GM12891 (cell line): ENCODE results near the gene MX1.

ENCODE experiments used
- DNase-seq: peaks from one replicate; pipeline ENCODE4 v3.0.0; 2011; ENCODE audit warnings: low spot score; ENCODE audit not compliant: insufficient read length
- FAIRE-seq: peaks from 2 replicates; lab custom pipeline; 2011; peaks lifted over from hg19 to GRCh38; lab: Jason Lieb, UNC
- PAX5 ChIP-seq: IDR thresholded peaks from 2 replicates; pipeline ENCODE4 v1.6.1; 2011; ENCODE audit warnings: low read length, moderate library complexity, mild to moderate bottlenecking; ENCODE audit not compliant: insufficient read depth, severe bottlenecking
- POLR2A ChIP-seq: IDR thresholded peaks from 2 replicates; pipeline ENCODE4 v1.6.1; 2011; ENCODE audit warnings: low read depth, low read length, control low read depth
- POLR2AphosphoS5 ChIP-seq: IDR thresholded peaks from 2 replicates; pipeline ENCODE4 v1.6.1; 2011; ENCODE audit warnings: low read depth, low read length, control low read depth
- POU2F2 ChIP-seq: IDR thresholded peaks from 2 replicates; pipeline ENCODE4 v1.6.1; 2011; ENCODE audit warnings: low read depth, mild to moderate bottlenecking, control low read depth, low read length, moderate library complexity
- SPI1 ChIP-seq: IDR thresholded peaks from 2 replicates; pipeline ENCODE4 v1.6.1; 2011; ENCODE audit warnings: low read depth, low read length, control low read depth
- TAF1 ChIP-seq: IDR thresholded peaks from 2 replicates; pipeline ENCODE4 v1.6.1; 2011; ENCODE audit warnings: low read depth, low read length, control low read depth

Gene MX1

GRCh38 chr21:41483973-41484372 lies 57.9 kb downstream of the MX1 start:
- no peak for FAIRE-seq
- DNase-seq = no peak
- no peak for TF ChIP-seq TAF1
- no peak for TF ChIP-seq PAX5
- TF ChIP-seq POLR2A = no peak
- no peak for TF ChIP-seq SPI1

- no peak for FAIRE-seq
- no peak for DNase-seq
- TF ChIP-seq TAF1 = no peak
These were observed 61.0 kb downstream of the MX1 start for GRCh38 chr21:41487082-41487481.

GRCh38 chr21:41488080-41488479 lies 62.0 kb downstream of the MX1 start:
- FAIRE-seq = no peak
- TF ChIP-seq POLR2A (no peak), SPI1 (no peak), POLR2AphosphoS5 (no peak), POU2F2 (no peak), TAF1 (no peak), PAX5 (no peak)
- DNase-seq = no peak

- TF ChIP-seq POU2F2 (no peak), SPI1 (no peak), POLR2AphosphoS5 (no peak), TAF1 (no peak), PAX5 (no peak), POLR2A (no peak)
- FAIRE-seq = no peak
- DNase-seq = no peak
These were observed 63.3 kb downstream of the MX1 start for GRCh38 chr21:41489329-41489728.

GRCh38 chr21:41490330-41490729 lies 64.3 kb downstream of the MX1 start:
- FAIRE-seq = no peak
- DNase-seq = no peak

GRCh38 chr21:41491412-41491811 lies 65.4 kb downstream of the MX1 start:
- FAIRE-seq = no peak
- DNase-seq = no peak
- TF ChIP-seq POLR2A (no peak), POLR2AphosphoS5 (no peak), TAF1 (no peak), POU2F2 (no peak), SPI1 (no peak), PAX5 (no peak)

More at GRCh38 chr21:41490330-41490729, 64.3 kb downstream of the MX1 start:
- TF ChIP-seq PAX5 (no peak), TAF1 (no peak), POLR2AphosphoS5 (no peak), POU2F2 (no peak), POLR2A (no peak), SPI1 (no peak)

- DNase-seq = no peak
- FAIRE-seq = no peak
- TF ChIP-seq SPI1 = no peak
- TF ChIP-seq POLR2AphosphoS5 = no peak
- no peak for TF ChIP-seq POU2F2
These were observed 68.2 kb downstream of the MX1 start for GRCh38 chr21:41494242-41494641.

GRCh38 chr21:41497008-41497407 lies 71.0 kb downstream of the MX1 start:
- FAIRE-seq (no peak), DNase-seq (no peak)
- no peak for TF ChIP-seq TAF1
- no peak for TF ChIP-seq POLR2AphosphoS5
- TF ChIP-seq POLR2A = no peak
- no peak for TF ChIP-seq POU2F2
- no peak for TF ChIP-seq SPI1

GRCh38 chr21:41497788-41498187 lies 71.7 kb downstream of the MX1 start:
- FAIRE-seq = no peak

GRCh38 chr21:41499920-41500319 lies 73.9 kb downstream of the MX1 start:
- TF ChIP-seq PAX5 (no peak), TAF1 (no peak)
- DNase-seq (no peak), FAIRE-seq (no peak)

More at GRCh38 chr21:41497788-41498187, 71.7 kb downstream of the MX1 start:
- DNase-seq = no peak
- TF ChIP-seq POLR2AphosphoS5 (no peak), PAX5 (no peak), TAF1 (no peak), POLR2A (no peak), POU2F2 (no peak), SPI1 (no peak)

- FAIRE-seq = no peak
- no peak for DNase-seq
- no peak for TF ChIP-seq TAF1
- TF ChIP-seq SPI1 = no peak
- no peak for TF ChIP-seq POLR2AphosphoS5
- TF ChIP-seq POU2F2 = no peak
- no peak for TF ChIP-seq PAX5
- no peak for TF ChIP-seq POLR2A
These were observed 74.3 kb downstream of the MX1 start for GRCh38 chr21:41500363-41500762.
